ENCODE measurements around the gene DNAH17. TPM values are rescaled to one million over a fixed set of nuclear protein-coding genes. Genes with fewer than 3 reads are reported as not detected.

The DNAH17 gene
- total and polyA plus RNA-seq, 7 experiments from 2014 or later = 0.05 to 1.5 (median 0.38) TPM

DNA sequence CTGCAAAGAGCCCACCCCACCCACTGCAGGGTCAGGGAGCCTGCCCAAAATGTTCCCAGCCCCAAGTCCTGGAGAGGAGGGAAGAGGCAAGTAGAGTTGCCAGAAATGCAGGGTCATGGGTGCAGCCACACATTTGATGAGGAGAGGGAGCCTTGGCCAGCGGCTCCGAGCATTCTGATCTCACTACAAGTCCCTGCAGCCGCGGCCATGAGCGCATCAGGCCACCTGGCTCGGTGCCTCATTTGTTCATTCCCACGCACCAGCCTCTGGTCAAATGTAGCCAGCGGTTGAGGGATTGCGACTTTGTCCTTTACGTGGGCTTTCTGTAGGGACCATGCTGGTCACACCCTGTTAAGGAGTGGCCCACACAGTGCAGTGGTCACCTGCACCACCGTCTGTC lies 150.1 kb downstream of the DNAH17 start:
- peaks cover 0 to 31% (median 5%) of the 10 kb centered on the region in 5 donors for H3K36me3 Mint-ChIP-seq
- ChIA-PET CTCF (no interaction called here), POLR2A (no interaction called here)
- H3K27ac Mint-ChIP-seq = peak overlapping the region in 1 of 9 donors; percentile 8
- Histone ChIP-seq H3K4me3 (ENCODE audit: low read length) (no peak overlapping the region), H3K27ac (ENCODE audit: low read depth, low read length) (no peak overlapping the region), H3K4me1 (ENCODE audit: control insufficient read depth in 2 of 2, insufficient read depth in 2 of 2, low read length in 2 of 2) (no peaks in the 10 kb centered on the region), H3K9me3 (ENCODE audit: control insufficient read depth in 2 of 3, low read length in 3 of 3) (no peaks in the 10 kb centered on the region), H3K27me3 (ENCODE audit: control insufficient read depth in 2 of 2, insufficient read depth in 2 of 2, low read length in 2 of 2) (no peaks in the 10 kb centered on the region), H3K36me3 (ENCODE audit: control insufficient read depth in 2 of 3, insufficient read depth in 3 of 3, low read length in 3 of 3) (peaks cover 0 to 73% (median 4%) of the 10 kb centered on the region in 3 experiments)
- no peaks in the 10 kb centered on the region for H3K27me3 Mint-ChIP-seq
- H3K4me3 Mint-ChIP-seq = no peak overlapping the region
- ATAC-seq = no peak
- DNase-seq = no peak
- intact Hi-C loops (cut with micrococcal nuclease) = loop anchor here in 1 of 2 donors (10.0 kb wide), 1 partner anchor 342 kb away; no protein-coding TSS in a partner anchor
- peaks cover 0 to 1% (median 0%) of the 10 kb centered on the region in 11 donors for H3K9me3 Mint-ChIP-seq
- peaks cover 0 to 12% (median 2%) of the 10 kb centered on the region in 7 donors for H3K4me1 Mint-ChIP-seq

DNA sequence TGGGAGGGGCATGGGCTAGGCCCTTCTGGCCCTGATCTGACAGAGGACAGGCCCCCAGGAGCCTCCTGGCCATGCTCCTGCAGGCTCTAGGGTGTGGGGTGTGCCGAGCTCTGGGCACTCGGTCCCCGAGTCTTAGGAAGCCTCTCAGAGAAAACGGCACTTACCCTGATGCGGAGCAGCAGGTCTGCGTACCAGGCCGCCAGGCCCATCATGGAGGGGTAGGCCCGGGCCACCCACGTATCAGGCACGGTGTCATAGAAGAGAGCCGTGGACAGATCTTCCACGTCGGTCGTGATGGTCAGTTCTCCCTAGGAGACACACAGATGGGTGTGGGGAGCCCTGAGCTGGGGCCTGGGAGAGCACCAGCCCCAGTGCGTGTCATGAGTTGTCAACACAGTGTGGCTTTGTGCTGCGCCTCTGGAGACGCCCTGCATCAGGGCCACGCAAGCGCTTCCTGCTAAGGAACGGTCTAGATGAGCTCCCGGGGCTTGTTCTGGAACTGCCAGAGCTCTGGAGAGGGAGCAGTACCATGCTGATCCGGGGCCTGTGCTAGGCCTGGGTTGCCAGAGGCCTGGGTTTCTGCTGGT lies 150.8 kb downstream of the DNAH17 start:
- Mint-ChIP-seq H3K4me3 (no peak overlapping the region), H3K27me3 (no peaks in the 10 kb centered on the region), H3K4me1 (peaks cover 0 to 17% (median 6%) of the 10 kb centered on the region in 7 donors), H3K36me3 (peaks cover 0 to 35% (median 8%) of the 10 kb centered on the region in 5 donors), H3K9me3 (peaks cover 0 to 1% (median 0%) of the 10 kb centered on the region in 11 donors), H3K27ac (no peak overlapping the region)
- Histone ChIP-seq H3K9me3 (ENCODE audit: control insufficient read depth in 2 of 3, low read length in 3 of 3) (no peaks in the 10 kb centered on the region), H3K27ac (ENCODE audit: low read depth, low read length) (no peak overlapping the region), H3K27me3 (ENCODE audit: control insufficient read depth in 2 of 2, insufficient read depth in 2 of 2, low read length in 2 of 2) (no peaks in the 10 kb centered on the region), H3K4me1 (ENCODE audit: control insufficient read depth in 2 of 2, insufficient read depth in 2 of 2, low read length in 2 of 2) (no peaks in the 10 kb centered on the region), H3K36me3 (ENCODE audit: control insufficient read depth in 2 of 3, insufficient read depth in 3 of 3, low read length in 3 of 3) (peaks cover 0 to 81% (median 4%) of the 10 kb centered on the region in 3 experiments), H3K4me3 (ENCODE audit: low read length) (no peak overlapping the region)
- DNase-seq (no peak), ATAC-seq (no peak)
- intact Hi-C loops (cut with micrococcal nuclease) = loop anchor here in 1 of 2 donors (10.0 kb wide), 1 partner anchor 342 kb away; no protein-coding TSS in a partner anchor
- ChIA-PET CTCF (interaction anchor here (0.7 kb wide), 1 partner anchor 38 kb away, joined by 7 read pairs; no protein-coding TSS in a partner anchor), POLR2A (no interaction called here)

DNA sequence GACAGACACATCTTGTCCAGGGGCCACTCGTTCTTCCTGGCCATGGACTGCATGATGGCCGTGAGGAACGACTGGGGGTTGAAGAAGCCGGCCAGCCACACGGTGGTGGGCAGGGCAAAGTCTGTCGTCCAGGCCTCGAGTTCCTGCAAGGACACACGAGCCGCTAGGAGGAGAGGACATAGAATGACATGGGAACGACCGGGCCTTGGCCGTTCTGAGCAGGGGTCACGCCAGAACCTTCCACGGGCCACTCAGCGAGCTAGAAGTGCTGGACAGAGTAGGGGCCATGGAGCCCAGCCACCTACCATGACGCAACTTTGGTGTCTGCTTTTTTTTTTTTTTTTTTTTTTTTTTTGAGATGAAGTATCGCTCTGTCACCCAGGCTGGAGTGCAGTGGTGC lies 151.8 kb downstream of the DNAH17 start:
- Histone ChIP-seq H3K27me3 (ENCODE audit: control insufficient read depth in 2 of 2, insufficient read depth in 2 of 2, low read length in 2 of 2) (no peaks in the 10 kb centered on the region), H3K9me3 (ENCODE audit: control insufficient read depth in 2 of 3, low read length in 3 of 3) (no peaks in the 10 kb centered on the region), H3K4me3 (ENCODE audit: low read length) (no peak overlapping the region), H3K4me1 (ENCODE audit: control insufficient read depth in 2 of 2, insufficient read depth in 2 of 2, low read length in 2 of 2) (no peaks in the 10 kb centered on the region), H3K36me3 (ENCODE audit: control insufficient read depth in 2 of 3, insufficient read depth in 3 of 3, low read length in 3 of 3) (peaks cover 0 to 90% (median 4%) of the 10 kb centered on the region in 3 experiments), H3K27ac (ENCODE audit: low read depth, low read length) (no peak overlapping the region)
- DNase-seq (no peak), ATAC-seq (no peak)
- intact Hi-C loops (cut with micrococcal nuclease) = loop anchor here in 1 of 2 donors (10.0 kb wide), 1 partner anchor 341 kb away; no protein-coding TSS in a partner anchor
- ChIA-PET CTCF (interaction anchor here (0.7 to 2.6 kb wide), 2 partner anchors 37 to 175 kb away, joined by 7 to 12 read pairs; no protein-coding TSS in a partner anchor), POLR2A (no interaction called here)
- no peak overlapping the region for H3K4me3 Mint-ChIP-seq
- peaks cover 4 to 43% (median 13%) of the 10 kb centered on the region in 5 donors for H3K36me3 Mint-ChIP-seq
- peaks cover 0 to 27% (median 11%) of the 10 kb centered on the region in 7 donors for H3K4me1 Mint-ChIP-seq
- H3K9me3 Mint-ChIP-seq = peaks cover 0 to 1% (median 0%) of the 10 kb centered on the region in 11 donors
- no peaks in the 10 kb centered on the region for H3K27me3 Mint-ChIP-seq
- no peak overlapping the region for H3K27ac Mint-ChIP-seq

- Mint-ChIP-seq H3K4me1 (peaks cover 0 to 33% (median 12%) of the 10 kb centered on the region in 7 donors), H3K9me3 (peaks cover 0 to 1% (median 0%) of the 10 kb centered on the region in 11 donors), H3K36me3 (peaks cover 4 to 43% (median 12%) of the 10 kb centered on the region in 5 donors), H3K27me3 (no peaks in the 10 kb centered on the region), H3K27ac (peak overlapping the region in 2 of 9 donors; percentile 30 to 38), H3K4me3 (no peak overlapping the region)
- Histone ChIP-seq H3K27ac (ENCODE audit: low read depth, low read length) (no peak overlapping the region), H3K27me3 (ENCODE audit: control insufficient read depth in 2 of 2, insufficient read depth in 2 of 2, low read length in 2 of 2) (no peaks in the 10 kb centered on the region), H3K4me1 (ENCODE audit: control insufficient read depth in 2 of 2, insufficient read depth in 2 of 2, low read length in 2 of 2) (no peaks in the 10 kb centered on the region), H3K36me3 (ENCODE audit: control insufficient read depth in 2 of 3, insufficient read depth in 3 of 3, low read length in 3 of 3) (peaks cover 0 to 95% (median 4%) of the 10 kb centered on the region in 3 experiments), H3K4me3 (ENCODE audit: low read length) (no peak overlapping the region), H3K9me3 (ENCODE audit: control insufficient read depth in 2 of 3, low read length in 3 of 3) (no peaks in the 10 kb centered on the region)
- CTCF ChIA-PET = interaction anchor here (0.7 to 6.6 kb wide), 3 partner anchors 33 to 174 kb away, joined by 3 to 32 read pairs (median 12); no protein-coding TSS in a partner anchor
- ATAC-seq (no peak), DNase-seq (no peak)
- POLR2A ChIA-PET = no interaction called here
- intact Hi-C loops (cut with micrococcal nuclease) = loop anchor here (2.0 to 10.0 kb wide), 2 partner anchors 173 to 339 kb away; no protein-coding TSS in a partner anchor
Measured at GRCh38 chr17:78423961-78424675, 153.1 kb downstream of the DNAH17 start.

GRCh38 chr17:78422872-78423588 lies 154.2 kb downstream of the DNAH17 start:
- H3K9me3 ChIP-seq (ENCODE audit: control insufficient read depth in 2 of 3, low read length in 3 of 3) = no peaks in the 10 kb centered on the region
- peaks cover 0 to 88% (median 4%) of the 10 kb centered on the region in 3 experiments for H3K36me3 ChIP-seq (ENCODE audit: control insufficient read depth in 2 of 3, insufficient read depth in 3 of 3, low read length in 3 of 3)
- H3K36me3 Mint-ChIP-seq = peaks cover 4 to 43% (median 12%) of the 10 kb centered on the region in 5 donors
- peaks cover 0 to 1% (median 0%) of the 10 kb centered on the region in 11 donors for H3K9me3 Mint-ChIP-seq
- H3K4me1 Mint-ChIP-seq = peaks cover 0 to 41% (median 13%) of the 10 kb centered on the region in 7 donors
- no peak for ATAC-seq
- no peaks in the 10 kb centered on the region for H3K27me3 Mint-ChIP-seq
- peak overlapping the region in 3 of 9 donors; percentile 13 to 82 (median 63) for H3K27ac Mint-ChIP-seq
- intact Hi-C loops (cut with micrococcal nuclease) = loop anchor here (1.0 to 10.0 kb wide), 5 partner anchors 63 to 338 kb away; partner anchors contain the start of gene SOCS3 (in 2 of the 2)
- CTCF ChIA-PET = interaction anchor here (0.6 to 6.6 kb wide), 11 partner anchors 31 to 338 kb away, joined by 3 to 50 read pairs (median 8); no protein-coding TSS in a partner anchor
- H3K4me1 ChIP-seq (ENCODE audit: control insufficient read depth in 2 of 2, insufficient read depth in 2 of 2, low read length in 2 of 2) = no peaks in the 10 kb centered on the region
- H3K4me3 ChIP-seq (ENCODE audit: low read length) = no peak overlapping the region
- H3K27me3 ChIP-seq (ENCODE audit: control insufficient read depth in 2 of 2, insufficient read depth in 2 of 2, low read length in 2 of 2) = no peaks in the 10 kb centered on the region
- H3K4me3 Mint-ChIP-seq = no peak overlapping the region
- H3K27ac ChIP-seq (ENCODE audit: low read depth, low read length) = no peak overlapping the region
- DNase-seq = no peak
- POLR2A ChIA-PET = interaction anchor here (0.6 to 2.2 kb wide), 6 partner anchors 67 to 176 kb away, joined by 3 to 10 read pairs (median 4); no protein-coding TSS in a partner anchor

- no peaks in the 10 kb centered on the region for H3K4me1 ChIP-seq (ENCODE audit: control insufficient read depth in 2 of 2, insufficient read depth in 2 of 2, low read length in 2 of 2)
- CTCF ChIA-PET = interaction anchor here (0.6 to 6.6 kb wide), 19 partner anchors 15 to 337 kb away, joined by 3 to 50 read pairs (median 4); partner anchors contain the start of gene PGS1
- Mint-ChIP-seq H3K27ac (peak overlapping the region in 8 of 9 donors; percentile 11 to 69 (median 49)), H3K4me1 (peaks cover 4 to 46% (median 17%) of the 10 kb centered on the region in 7 donors), H3K4me3 (peak overlapping the region in 1 of 10 donors; percentile 29), H3K27me3 (no peaks in the 10 kb centered on the region), H3K9me3 (peaks cover 0 to 1% (median 0%) of the 10 kb centered on the region in 11 donors), H3K36me3 (peaks cover 4 to 40% (median 12%) of the 10 kb centered on the region in 5 donors)
- POLR2A ChIA-PET = interaction anchor here (0.6 to 2.2 kb wide), 8 partner anchors 44 to 175 kb away, joined by 3 to 10 read pairs (median 4); partner anchors contain the start of gene PGS1
- ATAC-seq (no peak), DNase-seq (no peak)
- H3K27ac ChIP-seq (ENCODE audit: low read depth, low read length) = no peak overlapping the region
- no peaks in the 10 kb centered on the region for H3K27me3 ChIP-seq (ENCODE audit: control insufficient read depth in 2 of 2, insufficient read depth in 2 of 2, low read length in 2 of 2)
- peaks cover 0 to 80% (median 4%) of the 10 kb centered on the region in 3 experiments for H3K36me3 ChIP-seq (ENCODE audit: control insufficient read depth in 2 of 3, insufficient read depth in 3 of 3, low read length in 3 of 3)
- H3K9me3 ChIP-seq (ENCODE audit: control insufficient read depth in 2 of 3, low read length in 3 of 3) = no peaks in the 10 kb centered on the region
- no peak overlapping the region for H3K4me3 ChIP-seq (ENCODE audit: low read length)
- intact Hi-C loops (cut with micrococcal nuclease) = loop anchor here (1.0 to 10.0 kb wide), 5 partner anchors 62 to 337 kb away; partner anchors contain the start of gene SOCS3 (in 2 of the 2)
Measured at GRCh38 chr17:78422267-78422605, 155.0 kb downstream of the DNAH17 start.
